ENCODE measurements around the gene PWWP2B.

DNA sequence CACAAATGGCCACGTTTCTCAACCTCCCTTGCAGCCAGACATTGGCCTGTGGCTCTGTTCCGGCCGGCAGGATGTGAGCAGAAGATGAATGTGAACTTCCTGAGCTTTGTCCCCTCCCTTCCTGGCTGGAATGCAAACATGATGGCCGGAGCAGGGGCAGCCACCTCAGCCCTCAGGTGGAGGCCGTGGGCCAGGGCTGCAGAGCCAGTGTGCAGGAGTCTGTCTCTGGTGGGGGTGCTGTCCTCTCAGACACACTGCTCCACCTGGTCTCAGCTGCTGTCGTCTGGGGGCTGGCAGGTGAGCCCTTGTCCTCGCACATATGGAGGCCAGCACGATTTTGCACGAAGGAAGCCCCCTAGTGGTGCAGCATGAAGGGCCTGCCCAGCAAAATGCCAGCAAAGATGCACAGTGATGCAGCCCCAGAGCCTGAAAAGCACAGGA is 25.3 kb upstream of the PWWP2B start:
- TF ChIP-seq POLR2AphosphoS5 (IDR thresholded peaks at IDR 0.05; ENCODE audit: low read depth, low read length) = no peak
- TF ChIP-seq POLR2A (IDR thresholded peaks at IDR 0.05; ENCODE audit: low read depth, low read length) = no peak
- no peak for TF ChIP-seq TAF1 (IDR thresholded peaks at IDR 0.05; ENCODE audit: borderline replicate concordance, low read depth, low read length)

Measured in GM12892 (cell line).